H1 (cell line): ENCODE results near the gene OR6F1.

ENCODE experiments used
- ASH2L ChIP-seq: fragments of 200-600, 300-600 bp; sonication (generic); IDR thresholded peaks from one replicate; pipeline ENCODE4 v1.7.1; 2017; ENCODE audit warnings: low read length
- CTCF ChIP-seq, 3 experiments: IDR thresholded peaks; 1 replicate in 2 of 3; 2 replicates in 1 of 3; pipeline versions ENCODE4 v1.5.1 to v1.6.1; 2011; ENCODE audit warnings: low read length in 3 of 3, mild to moderate bottlenecking in 3 of 3, inconsistent platforms in 2 of 3, low read depth in 1 of 3, moderate library complexity in 1 of 3; ENCODE audit not compliant: insufficient read depth in 1 of 3; ENCODE audit errors: control extremely low read depth in 1 of 3

- TF ChIP-seq ASH2L (no peak), CTCF (IDR thresholded peaks at IDR 0.05; ENCODE audit: control extremely low read depth in 1 of 3, insufficient read depth in 1 of 3, low read depth in 1 of 3, low read length in 3 of 3) (peak; percentile 64 to 86 (median 72))
These were observed 35.1 kb downstream of the OR6F1 start for GRCh38 chr1:247681288-247681897.
